ENCODE measurements around the gene COL13A1.

DNA sequence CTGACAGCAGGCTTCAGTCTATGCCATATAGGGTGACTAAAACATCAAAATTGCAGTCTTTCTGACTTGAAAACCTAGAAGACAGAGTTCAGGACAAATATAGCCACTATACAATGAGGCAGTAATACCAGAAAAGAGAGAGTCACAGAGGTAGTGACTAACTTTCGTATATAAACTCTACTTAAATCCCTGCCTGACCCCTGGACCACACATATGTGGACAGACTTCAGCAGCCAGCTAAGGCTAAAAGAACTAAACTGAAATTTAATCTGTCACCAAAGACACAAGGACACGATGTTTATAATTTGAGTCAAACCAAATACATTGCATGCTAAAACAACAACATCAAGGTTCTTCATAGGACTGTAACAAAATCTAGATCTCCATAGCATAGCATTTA is 186.4 kb downstream of the COL13A1 start:
- TF ChIP-seq CTCF (conservative IDR thresholded peaks at IDR 0.05 in 1 of 2, IDR thresholded peaks at IDR 0.05 in 1 of 2; ENCODE audit: low read depth in 1 of 2, low read length in 2 of 2) (no peak), EZH2 (IDR thresholded peaks at IDR 0.05; ENCODE audit: low read length, missing control alignments) (no peak)
